Activated CD8-positive, alpha-beta memory T cell treated with anti-CD3 and anti-CD28 coated beads, Interleukin-2, amount 50 U/mL, for 24 hours (primary cell): ENCODE measurements around the gene GP1BA.
A peak's percentile ranks its signal among the peaks of the same experiment; 100 is the strongest.

ENCODE experiments used
- DNase-seq: peaks from one replicate; pipeline ENCODE4 v3.0.0-alpha.2; 2020; ENCODE audit errors: extremely low read depth

The GP1BA gene

GRCh38 chr17:4938688-4939545 lies 6.8 kb downstream of the GP1BA start:
- DNase-seq: no peak

GRCh38 chr17:4939546-4939795 lies 7.4 kb downstream of the GP1BA start:
- no peak for DNase-seq

GRCh38 chr17:4939796-4940554 lies 7.9 kb downstream of the GP1BA start, which contains the start of the genes RNF167 and SLC25A11:
TSS of gene RNF167 (plus strand) at chr17:4940268. CDS start at chr17:4940910, 642 bp downstream.
TSS of gene SLC25A11 (minus strand) at chr17:4940046. CDS start at chr17:4939910, 136 bp downstream.
- DNase-seq: peak; percentile 90

- DNase-seq: no peak
These were observed 8.7 kb downstream of the GP1BA start for GRCh38 chr17:4940555-4941318.

GRCh38 chr17:4941319-4941610 lies 9.2 kb downstream of the GP1BA start:
- no peak for DNase-seq

GRCh38 chr17:4942760-4943508 lies 10.9 kb downstream of the GP1BA start:
- no peak for DNase-seq

GRCh38 chr17:4944163-4944553 lies 12.1 kb downstream of the GP1BA start:
- no peak for DNase-seq

- DNase-seq: no peak
These were observed 12.6 kb downstream of the GP1BA start for GRCh38 chr17:4944554-4945175.

GRCh38 chr17:4945176-4945943 lies 13.3 kb downstream of the GP1BA start:
- peak; percentile 77 for DNase-seq

GRCh38 chr17:4945944-4946280 lies 13.8 kb downstream of the GP1BA start:
- no peak for DNase-seq

- DNase-seq: no peak
These were observed 14.4 kb downstream of the GP1BA start for GRCh38 chr17:4946312-4946976.

GRCh38 chr17:4947010-4947410 lies 14.9 kb downstream of the GP1BA start:
- no peak for DNase-seq

GRCh38 chr17:4947411-4948165 lies 15.5 kb downstream of the GP1BA start:
- no peak for DNase-seq

- DNase-seq: peak; percentile 86
These were observed 16.3 kb downstream of the GP1BA start, which contains the start of gene PFN1 for GRCh38 chr17:4948166-4948930. TSS of gene PFN1 (minus strand) at chr17:4948530. CDS start at chr17:4948394, 136 bp downstream.

GRCh38 chr17:4948931-4949320 lies 16.8 kb downstream of the GP1BA start:
- DNase-seq: no peak

- peak; percentile 49 for DNase-seq
These were observed 17.4 kb downstream of the GP1BA start for GRCh38 chr17:4949321-4950074.

GRCh38 chr17:4950075-4950745 lies 18.1 kb downstream of the GP1BA start:
- no peak for DNase-seq
